HG03103 (cell line): ENCODE results near the gene PPP2R2D.

Experiments used
- ATAC-seq: cut with Tn5 transposase; IDR thresholded peaks from one replicate; pipeline ENCODE4 v1.9.1; 2021; ENCODE audit warnings: low read depth; ENCODE audit not compliant: unreplicated experiment

Gene PPP2R2D

DNA sequence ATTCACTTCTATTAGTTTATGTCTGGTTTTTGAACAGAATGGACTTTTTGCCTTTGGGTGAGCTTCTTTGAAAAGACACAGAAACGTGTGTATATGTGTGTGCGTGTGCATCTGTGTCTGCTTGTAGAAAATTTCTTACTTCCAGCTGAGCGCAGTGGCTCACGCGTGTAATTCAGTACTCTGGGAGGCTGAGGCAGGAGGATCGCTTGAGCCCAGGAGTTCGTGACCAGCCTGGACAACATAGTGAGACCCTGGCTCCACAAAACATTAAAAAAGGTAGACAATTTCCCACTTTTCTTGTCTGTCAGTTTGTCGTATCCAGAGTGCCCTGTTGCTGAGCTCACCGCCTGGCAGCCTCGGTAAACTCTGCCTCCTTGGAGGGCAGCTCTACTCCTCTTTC is 25.4 kb downstream of the PPP2R2D start:
- no peak for ATAC-seq

GRCh38 chr10:131926743-131927595 is 26.2 kb downstream of the PPP2R2D start:
- no peak for ATAC-seq

DNA sequence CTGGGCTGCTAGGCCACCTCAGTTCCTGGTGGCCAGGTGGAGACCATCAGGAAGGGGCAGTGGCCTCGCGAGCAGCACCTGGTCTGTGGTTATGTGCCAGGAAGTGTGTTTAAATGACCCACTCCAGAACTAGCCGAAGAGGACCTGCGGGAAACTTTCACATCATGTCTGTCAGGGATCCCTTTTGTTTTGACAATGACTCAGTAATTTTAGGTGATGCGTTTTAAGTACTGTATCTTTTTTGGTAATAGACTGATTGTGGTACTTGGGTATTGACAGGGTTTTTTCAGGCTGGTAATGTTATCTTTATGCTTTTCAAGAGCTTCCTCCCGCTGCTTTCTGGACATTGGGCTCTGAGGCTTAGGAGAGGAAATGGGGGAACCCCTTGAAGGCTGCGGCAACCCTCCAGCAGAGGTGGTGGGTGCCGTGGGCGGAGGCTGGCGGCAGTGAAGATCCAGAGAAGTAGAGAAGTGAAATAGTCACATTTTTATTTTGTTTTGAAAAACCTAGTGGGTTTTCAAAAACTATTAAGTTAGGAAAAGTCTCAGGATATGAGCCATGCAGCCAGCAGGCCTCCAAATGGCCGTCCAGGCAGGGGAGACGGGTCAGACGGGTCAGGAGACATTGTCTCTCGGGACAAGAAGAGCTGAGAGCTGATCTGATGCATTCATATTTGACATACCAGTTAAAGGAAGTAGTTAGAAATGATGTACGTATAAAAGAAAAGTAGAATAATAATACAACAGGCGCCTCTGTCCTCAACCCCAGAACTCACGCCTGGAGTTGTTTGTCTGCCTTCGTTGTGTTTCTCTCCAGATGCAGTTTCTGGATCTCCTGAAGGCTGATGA is 27.7 kb downstream of the PPP2R2D start:
- peak; percentile 92 for ATAC-seq

- no peak for ATAC-seq
These were observed 28.5 kb downstream of the PPP2R2D start for GRCh38 chr10:131929122-131929845.

DNA sequence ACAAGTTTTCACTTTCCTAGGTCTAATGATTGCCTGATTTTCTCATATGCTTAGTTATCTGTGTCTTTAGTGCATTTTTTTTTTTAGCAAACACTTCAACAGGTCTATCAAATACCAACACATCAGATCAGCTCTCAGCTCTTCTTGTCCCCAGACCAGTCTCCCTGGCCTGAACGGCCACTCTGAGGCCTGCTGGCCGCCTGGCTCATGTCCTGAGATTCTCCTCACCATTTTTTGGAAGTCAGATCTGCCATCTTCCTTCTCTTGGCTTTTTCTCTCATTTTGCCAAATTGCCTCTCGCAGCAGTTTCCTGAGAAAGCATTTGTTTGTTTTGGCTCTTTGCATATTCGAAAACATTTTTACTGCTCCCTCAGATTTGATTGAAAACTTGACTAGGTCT is 29.3 kb downstream of the PPP2R2D start:
- no peak for ATAC-seq

DNA sequence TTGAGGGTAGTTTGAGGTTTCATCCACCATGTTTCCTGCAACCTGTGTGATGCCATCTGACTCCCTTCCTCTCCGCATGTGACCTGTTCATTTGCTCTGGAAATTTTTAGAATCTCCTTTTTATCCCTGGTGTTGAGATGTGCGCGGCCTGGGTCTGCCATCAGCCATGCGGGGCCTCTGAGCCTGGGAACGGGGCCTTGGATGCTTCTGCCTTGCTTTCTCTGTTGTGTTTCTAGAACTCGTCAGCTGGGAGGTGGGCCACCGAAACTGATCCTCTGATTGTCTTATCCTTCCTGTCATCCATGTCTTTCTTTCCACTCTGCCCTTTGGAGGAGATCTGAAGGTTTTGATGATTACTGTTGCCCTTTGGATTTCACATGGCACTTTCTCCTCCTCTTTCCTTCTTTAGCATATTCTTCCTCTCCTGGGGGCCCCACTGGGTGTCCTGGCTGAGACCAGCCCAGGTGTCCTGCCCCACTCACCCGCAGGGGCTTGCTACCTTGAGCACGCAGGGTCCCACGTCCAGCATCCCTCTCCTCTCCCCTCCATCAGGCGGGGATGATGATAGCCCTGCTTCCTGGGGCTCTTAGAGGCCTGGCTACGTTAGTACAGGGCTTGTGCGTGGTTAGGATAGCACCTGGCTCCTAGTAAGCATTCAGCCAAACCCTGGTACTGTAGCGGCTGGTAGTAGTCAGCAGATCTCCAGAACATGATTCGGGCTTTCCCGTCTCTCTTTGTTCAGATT is 29.9 kb downstream of the PPP2R2D start:
- no peak for ATAC-seq

DNA sequence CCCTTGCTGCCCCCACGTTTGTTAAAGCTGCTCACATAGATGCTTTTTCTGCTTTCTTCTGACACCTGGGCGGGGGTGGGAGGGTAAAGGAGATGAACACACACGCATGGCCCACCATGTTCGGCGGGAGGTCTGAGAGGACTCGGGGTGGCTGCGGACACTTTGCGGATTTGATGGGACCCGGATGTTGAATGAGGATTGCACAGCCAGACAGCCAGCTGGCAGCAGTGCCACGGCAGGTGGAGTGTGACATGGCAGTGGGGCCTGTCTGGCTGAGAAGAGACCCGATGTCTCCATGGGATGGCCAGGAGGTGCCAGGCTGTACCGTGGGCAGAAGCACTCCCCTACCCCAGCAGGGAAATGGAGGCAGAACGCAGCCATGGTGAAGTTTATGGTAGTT is 31.2 kb downstream of the PPP2R2D start:
- no peak for ATAC-seq

GRCh38 chr10:131933016-131933695 is 32.3 kb downstream of the PPP2R2D start:
- ATAC-seq: no peak

- no peak for ATAC-seq
These were observed 32.9 kb downstream of the PPP2R2D start for GRCh38 chr10:131933696-131934086.

DNA sequence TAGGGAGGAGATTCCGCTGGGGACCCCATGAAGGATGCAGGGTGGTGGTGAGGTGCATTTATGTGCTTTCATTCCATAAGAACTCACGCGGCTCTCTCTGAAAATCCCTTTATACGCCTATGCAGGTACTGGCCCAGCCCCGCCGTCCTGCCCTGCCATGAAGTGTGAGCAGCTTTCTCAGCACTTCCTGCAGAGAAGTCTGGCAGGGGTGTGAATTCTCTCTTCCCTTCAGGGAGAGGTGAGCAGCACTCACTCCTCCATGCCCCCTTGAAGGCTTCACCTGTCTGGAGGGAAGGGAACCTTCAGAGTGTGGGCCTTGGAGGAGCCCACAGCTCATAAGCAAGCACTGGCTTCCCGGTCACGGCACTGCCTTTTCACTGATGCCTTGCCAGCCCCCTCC is 34.0 kb downstream of the PPP2R2D start:
- ATAC-seq: no peak

GRCh38 chr10:131935260-131935659 is 34.5 kb downstream of the PPP2R2D start:
- ATAC-seq: no peak

GRCh38 chr10:131936294-131936693 is 35.5 kb downstream of the PPP2R2D start:
- ATAC-seq: no peak

DNA sequence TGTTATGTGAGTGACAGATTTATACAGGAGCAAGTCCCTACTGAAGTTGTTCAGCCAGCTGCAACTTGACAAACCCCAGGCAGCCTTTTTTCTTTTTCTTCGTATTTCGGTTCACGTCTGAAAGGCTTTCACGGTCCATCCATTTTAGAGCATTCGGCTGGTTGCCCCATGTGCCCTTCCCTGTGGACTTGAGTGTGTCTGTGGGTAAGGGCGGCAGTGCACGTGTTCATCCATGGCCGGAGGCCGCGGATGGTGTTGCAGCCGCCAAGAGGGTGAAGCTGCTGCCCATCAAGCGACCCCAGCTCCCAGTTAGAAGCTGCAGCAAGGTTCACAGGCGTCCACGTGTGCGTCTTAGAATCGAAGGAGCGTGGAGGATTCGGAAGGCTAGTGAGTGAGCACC is 35.9 kb downstream of the PPP2R2D start:
- no peak for ATAC-seq

DNA sequence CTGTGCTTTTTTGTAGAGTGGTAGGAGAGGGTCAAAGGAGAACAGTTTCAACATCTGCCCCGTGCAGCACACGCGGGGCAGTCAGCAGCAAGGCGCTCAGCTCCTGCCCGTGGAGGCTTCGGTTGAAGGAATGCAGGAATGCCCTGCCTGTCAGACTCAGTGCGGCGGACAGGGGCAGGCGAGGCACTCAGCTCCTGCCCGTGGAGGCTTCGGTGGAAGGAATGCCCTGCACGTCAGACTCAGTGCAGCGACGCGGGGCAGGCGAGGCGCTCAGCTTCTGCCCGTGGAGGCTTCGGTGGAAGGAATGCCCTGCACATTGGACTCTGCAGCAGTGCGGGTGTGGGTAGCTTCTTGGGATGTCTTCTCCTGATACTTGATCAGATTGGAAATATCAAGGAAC is 37.0 kb downstream of the PPP2R2D start:
- ATAC-seq: no peak

- ATAC-seq: no peak
These were observed 37.9 kb downstream of the PPP2R2D start for GRCh38 chr10:131938681-131939080.

DNA sequence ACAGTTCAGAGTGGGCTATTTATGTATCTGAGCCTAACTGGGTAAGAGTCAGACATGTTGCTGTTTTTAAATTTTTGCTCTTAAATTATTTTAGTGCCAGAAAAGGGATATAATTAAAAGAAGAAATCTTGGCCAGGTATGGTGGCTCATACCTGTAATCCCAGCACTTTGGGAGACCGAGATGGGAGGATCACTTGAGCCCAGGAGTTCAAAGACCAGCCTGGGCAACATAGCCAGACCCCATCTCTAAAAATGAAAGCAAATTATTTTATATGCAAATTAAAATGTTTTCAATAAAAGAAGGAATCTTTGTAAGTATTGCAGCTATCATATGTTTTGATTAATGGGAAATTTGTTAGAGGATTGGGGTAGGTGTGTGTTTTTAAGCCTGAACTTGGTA is 41.6 kb downstream of the PPP2R2D start:
- ATAC-seq: no peak

DNA sequence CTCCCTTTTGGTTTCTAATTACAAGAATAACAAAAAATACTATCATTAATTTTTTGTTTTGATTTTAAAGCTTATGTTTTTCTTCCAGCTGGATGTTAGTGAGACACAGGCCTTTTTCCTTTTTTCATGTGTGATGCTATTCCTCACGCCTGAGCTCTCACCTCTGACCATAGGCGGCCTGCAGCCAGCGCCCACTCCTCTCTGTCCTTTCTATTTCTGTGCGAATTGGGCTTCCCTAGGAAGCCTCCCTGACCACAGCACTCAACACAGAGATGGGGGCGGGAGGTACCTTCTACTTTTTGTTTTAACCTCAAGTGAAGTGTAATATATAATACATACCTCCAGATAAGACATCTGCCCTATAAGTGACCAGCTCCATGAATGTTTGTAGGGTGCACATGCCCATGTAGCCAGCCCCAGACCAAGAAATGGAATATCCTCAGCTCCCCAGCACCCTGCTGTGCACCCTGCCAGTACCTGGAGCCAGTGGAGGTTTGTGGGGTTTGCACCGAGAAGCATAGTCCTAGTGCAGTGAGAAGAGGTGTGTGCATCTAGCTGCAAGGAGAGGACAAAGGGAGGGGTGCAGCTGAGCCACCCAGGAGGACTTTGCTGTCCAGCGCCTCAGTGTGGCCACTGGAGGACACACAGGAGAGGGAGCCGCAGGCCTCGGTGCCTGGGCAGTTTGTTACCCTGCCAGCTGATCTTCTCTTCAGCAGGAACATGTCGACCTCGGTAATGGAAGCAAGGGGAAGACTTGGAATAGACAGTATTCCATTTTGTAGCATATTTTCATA is 42.4 kb downstream of the PPP2R2D start:
- ATAC-seq: no peak

DNA sequence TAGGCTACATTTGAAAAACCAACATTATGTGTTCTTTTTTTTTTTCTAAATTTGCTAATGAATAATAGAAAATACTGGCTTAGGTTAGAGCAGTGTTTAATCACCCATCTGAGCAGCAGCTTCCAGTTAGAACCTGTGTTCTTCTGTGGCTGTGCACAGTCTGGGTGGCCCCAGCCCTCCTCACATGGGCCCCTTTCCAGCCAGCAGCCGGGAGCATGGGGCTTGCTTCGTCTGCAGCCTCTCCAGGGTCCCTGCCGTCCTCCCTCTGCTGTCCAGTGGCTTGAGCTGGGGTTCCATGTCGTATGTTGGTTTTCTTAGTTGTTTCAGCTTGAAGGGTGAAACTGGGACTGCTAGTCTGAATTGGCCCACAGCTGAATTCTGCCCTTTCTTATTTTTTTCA is 43.6 kb downstream of the PPP2R2D start:
- ATAC-seq: no peak
